GM12874 (cell line): ENCODE measurements around the gene RBFOX2.

Source experiments
- TF ChIP-seq, protein P1 (sequence below): IDR thresholded peaks from 2 replicates; pipeline ENCODE4 v1.5.1; 2011; ENCODE audit warnings: low read depth, mild to moderate bottlenecking, control low read depth, low read length, moderate library complexity; ENCODE audit not compliant: insufficient read depth

RBFOX2 gene

DNA sequence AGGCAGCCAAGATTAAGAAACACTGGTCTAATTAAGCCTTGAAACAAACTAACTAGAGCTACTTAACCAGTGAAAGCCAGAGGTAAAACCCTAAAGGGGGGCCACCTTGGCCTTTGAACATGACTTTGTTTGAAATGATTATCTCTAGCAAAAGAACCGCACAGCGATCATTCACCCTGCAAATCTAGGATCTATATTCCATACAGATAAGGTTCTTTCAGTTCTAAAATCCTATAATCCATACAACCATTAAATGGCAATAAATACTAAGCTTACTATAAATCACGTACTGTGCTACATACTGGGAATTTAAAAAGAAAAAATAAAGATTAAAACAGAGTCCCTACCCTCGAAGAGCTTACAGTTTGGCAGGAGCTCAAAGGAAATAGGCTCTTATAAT is 40.6 kb downstream of the RBFOX2 start:
- TF ChIP-seq, protein P1, sequence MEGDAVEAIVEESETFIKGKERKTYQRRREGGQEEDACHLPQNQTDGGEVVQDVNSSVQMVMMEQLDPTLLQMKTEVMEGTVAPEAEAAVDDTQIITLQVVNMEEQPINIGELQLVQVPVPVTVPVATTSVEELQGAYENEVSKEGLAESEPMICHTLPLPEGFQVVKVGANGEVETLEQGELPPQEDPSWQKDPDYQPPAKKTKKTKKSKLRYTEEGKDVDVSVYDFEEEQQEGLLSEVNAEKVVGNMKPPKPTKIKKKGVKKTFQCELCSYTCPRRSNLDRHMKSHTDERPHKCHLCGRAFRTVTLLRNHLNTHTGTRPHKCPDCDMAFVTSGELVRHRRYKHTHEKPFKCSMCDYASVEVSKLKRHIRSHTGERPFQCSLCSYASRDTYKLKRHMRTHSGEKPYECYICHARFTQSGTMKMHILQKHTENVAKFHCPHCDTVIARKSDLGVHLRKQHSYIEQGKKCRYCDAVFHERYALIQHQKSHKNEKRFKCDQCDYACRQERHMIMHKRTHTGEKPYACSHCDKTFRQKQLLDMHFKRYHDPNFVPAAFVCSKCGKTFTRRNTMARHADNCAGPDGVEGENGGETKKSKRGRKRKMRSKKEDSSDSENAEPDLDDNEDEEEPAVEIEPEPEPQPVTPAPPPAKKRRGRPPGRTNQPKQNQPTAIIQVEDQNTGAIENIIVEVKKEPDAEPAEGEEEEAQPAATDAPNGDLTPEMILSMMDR: no peak

DNA sequence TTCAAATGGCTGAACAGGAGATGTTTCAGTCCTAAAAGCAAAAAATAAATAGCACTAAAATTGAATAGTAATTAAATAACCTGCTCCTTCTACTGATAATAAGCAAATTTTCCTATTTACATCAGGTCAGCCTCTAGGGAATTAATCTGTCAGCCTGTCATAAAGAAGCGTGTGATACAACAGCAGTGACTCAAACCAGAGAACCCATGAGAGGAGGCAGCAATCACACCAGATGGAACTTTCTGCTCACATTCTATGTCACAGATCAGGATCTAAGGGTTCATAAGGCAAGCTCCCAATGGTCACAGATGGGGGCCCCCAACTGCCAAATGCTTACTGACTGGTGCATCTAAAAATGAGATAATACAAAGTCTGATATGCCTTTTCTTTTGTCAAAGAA is 41.1 kb downstream of the RBFOX2 start:
- TF ChIP-seq, protein P1: no peak

DNA sequence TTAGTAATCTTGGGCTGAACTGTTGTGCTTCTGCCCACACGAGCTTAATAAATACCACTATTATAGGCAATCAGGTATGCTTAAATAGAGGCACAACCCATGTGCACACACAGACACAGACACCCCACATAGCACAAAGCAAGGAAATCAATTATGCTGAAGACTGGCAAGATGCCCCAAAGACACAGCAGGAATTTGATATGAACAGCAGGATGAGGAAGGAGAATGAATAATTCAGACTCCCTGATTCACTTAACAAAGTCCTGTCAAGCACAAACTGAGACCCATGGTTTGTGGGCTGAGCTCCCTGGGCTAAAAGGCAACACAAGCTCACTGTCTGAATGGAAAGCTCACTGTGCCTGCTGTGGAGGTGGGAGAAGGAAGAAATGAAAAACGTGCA is 42.5 kb downstream of the RBFOX2 start:
- TF ChIP-seq, protein P1: no peak

DNA sequence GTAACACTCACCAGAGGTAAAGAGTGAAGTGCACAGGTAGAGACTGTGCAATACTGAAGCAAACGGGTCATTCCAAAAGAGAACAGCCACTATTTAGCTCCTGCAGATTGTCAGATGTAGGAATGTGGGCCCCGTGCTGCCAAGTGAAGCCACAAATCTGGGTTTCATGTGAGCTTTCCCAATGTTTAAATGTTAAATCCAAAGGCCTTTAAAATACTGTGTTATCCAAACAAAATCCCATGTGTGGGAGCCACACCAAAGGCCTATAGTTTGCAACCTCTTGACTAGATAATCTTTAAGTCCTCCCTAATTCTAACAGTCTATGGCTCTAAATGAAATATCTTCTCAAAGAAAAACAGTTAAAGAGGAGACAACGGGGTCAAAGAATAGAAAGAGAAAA is 43.3 kb downstream of the RBFOX2 start:
- TF ChIP-seq, protein P1: no peak

DNA sequence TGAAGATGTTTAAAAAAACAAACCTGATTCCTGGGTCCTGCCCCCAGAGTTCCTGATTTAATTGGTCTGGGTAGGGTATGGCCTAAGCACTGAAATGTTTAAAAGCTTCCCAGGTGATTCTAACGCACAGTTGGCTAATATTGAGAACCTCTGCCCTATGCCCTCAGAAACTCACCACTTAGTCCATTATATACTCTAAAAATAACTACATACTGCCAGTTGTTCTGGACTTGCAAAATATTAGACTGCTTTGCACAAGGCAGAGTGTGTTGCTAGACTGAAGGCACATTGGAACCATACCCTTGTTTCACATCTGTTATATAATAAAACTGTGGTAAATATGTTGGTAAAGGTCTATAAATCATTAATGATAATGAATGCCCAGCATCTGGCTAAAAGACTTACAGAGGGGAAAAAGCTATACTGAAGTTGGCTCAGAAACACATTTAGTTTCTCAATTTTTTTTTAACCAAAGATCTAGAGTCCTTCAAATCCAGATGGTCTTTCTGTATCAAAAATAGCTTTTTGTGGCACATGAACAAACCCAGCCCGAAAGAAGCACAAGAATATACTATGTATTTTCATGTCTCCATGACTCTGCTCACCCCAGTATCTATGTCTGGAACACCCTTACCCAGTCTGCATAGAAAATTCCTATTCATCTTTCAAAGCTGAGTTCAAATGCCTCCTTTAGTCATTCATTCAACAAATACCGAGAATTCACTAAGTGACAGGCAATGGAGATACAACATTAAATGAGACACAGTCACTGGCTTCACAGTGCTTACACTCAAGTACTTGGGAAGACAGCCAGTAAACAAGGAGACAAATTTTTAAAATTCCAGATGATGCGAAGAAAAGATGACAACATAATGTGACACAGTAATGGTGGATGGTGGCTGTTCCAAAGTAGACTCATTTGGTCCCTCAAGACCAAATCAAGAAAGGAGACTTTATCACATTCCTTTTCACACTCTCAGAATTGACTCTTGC is 44.1 kb downstream of the RBFOX2 start:
- TF ChIP-seq, protein P1: no peak

DNA sequence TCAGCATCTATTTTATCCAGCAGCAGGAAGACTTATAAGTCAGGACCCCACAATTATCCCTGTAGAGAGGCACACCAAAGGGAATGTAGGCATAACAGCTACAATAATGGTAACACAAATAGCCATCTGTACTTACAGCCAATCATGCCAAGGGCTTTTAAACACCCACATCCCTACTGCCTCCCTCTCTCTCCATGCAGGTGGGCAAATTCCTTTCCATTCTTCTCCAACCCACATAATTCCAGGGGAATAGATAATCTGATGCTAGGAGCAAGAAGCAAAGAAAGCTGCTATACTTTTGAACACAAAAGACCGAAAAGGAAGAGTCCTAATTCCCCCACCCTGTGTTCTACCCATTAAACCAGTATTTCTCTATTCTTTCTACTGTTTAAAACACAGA is 46.7 kb downstream of the RBFOX2 start:
- TF ChIP-seq, protein P1: no peak

DNA sequence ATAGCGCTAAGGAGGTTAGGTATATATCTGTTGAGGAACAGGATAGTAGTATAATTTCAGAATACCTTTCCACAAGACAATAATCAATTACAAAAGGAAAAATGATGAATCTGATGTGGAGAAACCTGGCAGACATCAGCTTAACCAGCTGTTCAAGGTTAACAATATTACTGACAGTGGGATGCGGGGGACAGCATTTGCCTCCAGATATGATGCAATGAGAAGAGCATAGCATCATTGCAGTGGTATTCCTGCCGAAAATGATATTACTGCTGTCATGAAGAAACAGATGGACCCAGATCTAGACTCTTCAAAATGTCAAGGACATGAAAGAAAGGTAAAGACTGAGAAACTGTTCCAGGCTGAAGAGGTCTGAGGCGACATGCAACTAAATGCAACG is 49.7 kb downstream of the RBFOX2 start:
- TF ChIP-seq, protein P1: no peak
